Neural cell (in vitro differentiated cells): ENCODE data around the gene IL17B.
"Not testable (repeated sequence)": the region's sequence is repeated elsewhere in the genome, so short reads cannot be mapped to it uniquely, and the experiment has no call there.

ENCODE experiments used
- CTCF ChIP-seq: fragments of 450-650 bp; IDR thresholded peaks from 2 replicates; pipeline ENCODE4 v1.5.1; 2014; ENCODE audit warnings: antibody characterized with exemption, mild to moderate bottlenecking, moderate library complexity; ENCODE audit not compliant: poor library complexity, severe bottlenecking
- EP300 ChIP-seq: fragments of 450-650 bp; conservative IDR thresholded peaks from 2 replicates; pipeline ENCODE4 v1.6.1; 2014; ENCODE audit warnings: antibody characterized with exemption, mild to moderate bottlenecking, moderate library complexity; ENCODE audit not compliant: poor library complexity, severe bottlenecking
- EZH2 ChIP-seq: fragments of 200-600, 300-800 bp; shearing (Covaris generic), sonication (generic); IDR thresholded peaks from 2 replicates; pipeline ENCODE4 v1.6.1; 2014; ENCODE audit warnings: antibody characterized with exemption, low read length, borderline replicate concordance, mild to moderate bottlenecking; ENCODE audit not compliant: insufficient read depth, poor library complexity, severe bottlenecking
- MXI1 ChIP-seq: fragments of 450-650 bp; conservative IDR thresholded peaks from 2 replicates; pipeline ENCODE4 v1.6.1; 2014; ENCODE audit warnings: antibody characterized with exemption, mild to moderate bottlenecking; ENCODE audit not compliant: poor library complexity, severe bottlenecking
- POLR2AphosphoS5 ChIP-seq: IDR thresholded peaks from 2 replicates; pipeline ENCODE4 v1.6.1; 2012
- RAD21 ChIP-seq: fragments of 450-650 bp; conservative IDR thresholded peaks from 2 replicates; pipeline ENCODE4 v1.6.1; 2014; ENCODE audit warnings: antibody characterized with exemption, mild to moderate bottlenecking, moderate library complexity
- REST ChIP-seq: IDR thresholded peaks from 2 replicates; pipeline ENCODE4 v1.6.1; 2012; ENCODE audit warnings: borderline replicate concordance
- SMC3 ChIP-seq: fragments of 450-650 bp; conservative IDR thresholded peaks from 2 replicates; pipeline ENCODE4 v1.6.1; 2014; ENCODE audit warnings: antibody characterized with exemption, mild to moderate bottlenecking, moderate library complexity; ENCODE audit not compliant: poor library complexity
- TAF1 ChIP-seq: IDR thresholded peaks from 2 replicates; pipeline ENCODE4 v1.6.1; 2012; ENCODE audit warnings: low read depth

GRCh38 chr5:149394996-149395395 lies 15.9 kb upstream of the IL17B start:
- TF ChIP-seq EZH2, EP300, POLR2AphosphoS5, CTCF, RAD21, TAF1, REST, SMC3, MXI1: not testable (repeated sequence)
